ENCODE data around the gene VSTM2B.
"Not testable (repeated sequence)": the region's sequence is repeated elsewhere in the genome, so short reads cannot be mapped to it uniquely, and the experiment has no call there.

Gene VSTM2B

GRCh38 chr19:29525901-29526729, at the start of gene VSTM2B:
VSTM2B (plus strand) TSS chr19:29525994; CDS start chr19:29526584, 590 bp downstream.
- DNase-seq = no peak

- no peak for DNase-seq
Measured at GRCh38 chr19:29476528-29476927, 49.3 kb upstream of the VSTM2B start.

GRCh38 chr19:29477831-29478577, 47.8 kb upstream of the VSTM2B start:
- DNase-seq = no peak

DNA sequence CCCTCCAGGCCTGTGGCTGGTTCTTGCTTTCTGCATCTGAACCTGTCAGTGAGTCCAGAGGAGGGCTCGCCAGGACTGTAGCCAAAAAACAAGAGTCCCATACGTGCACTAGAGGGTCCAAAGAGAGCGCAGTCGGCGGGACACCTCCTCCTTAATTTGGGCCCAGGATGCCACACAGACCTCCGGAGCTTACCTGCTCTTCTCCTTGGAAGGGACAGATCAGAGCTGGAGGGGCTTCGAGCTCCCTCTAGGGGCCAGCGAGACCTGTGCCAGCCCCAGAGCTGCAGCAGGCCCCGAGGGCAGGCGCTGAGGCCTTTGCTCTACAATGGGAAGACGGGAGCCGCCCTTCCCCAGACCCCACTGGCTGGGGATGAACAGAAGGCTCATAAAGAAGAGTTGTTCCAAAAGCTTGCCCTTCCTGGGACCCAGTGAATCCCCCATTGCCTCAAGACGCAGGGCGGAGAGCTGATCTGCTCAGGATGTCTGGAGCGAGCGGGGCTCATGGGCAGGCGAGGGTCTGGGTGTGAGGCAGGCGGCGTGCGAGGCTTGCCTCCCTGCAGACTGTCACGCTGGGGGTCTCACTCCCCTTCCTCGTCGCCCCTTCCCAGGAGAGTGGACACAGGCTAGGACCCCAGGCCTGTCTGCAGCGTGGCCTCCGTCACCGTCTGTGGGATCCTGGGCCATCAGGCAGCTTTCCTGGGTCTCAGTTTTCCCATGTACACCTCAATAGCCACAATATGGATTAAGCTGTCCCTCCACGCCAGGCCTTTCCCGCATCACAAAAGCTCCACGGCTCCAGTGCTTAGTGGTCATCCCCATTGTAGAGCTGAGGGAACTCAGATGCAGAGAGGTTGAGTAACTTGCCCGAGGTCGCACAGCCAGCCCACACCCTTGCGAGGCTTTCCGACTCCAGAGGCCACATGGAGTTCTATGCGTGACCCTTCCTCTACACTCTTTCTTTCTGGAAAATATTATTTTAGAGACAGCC, 46.9 kb upstream of the VSTM2B start:
- DNase-seq = no peak

DNA sequence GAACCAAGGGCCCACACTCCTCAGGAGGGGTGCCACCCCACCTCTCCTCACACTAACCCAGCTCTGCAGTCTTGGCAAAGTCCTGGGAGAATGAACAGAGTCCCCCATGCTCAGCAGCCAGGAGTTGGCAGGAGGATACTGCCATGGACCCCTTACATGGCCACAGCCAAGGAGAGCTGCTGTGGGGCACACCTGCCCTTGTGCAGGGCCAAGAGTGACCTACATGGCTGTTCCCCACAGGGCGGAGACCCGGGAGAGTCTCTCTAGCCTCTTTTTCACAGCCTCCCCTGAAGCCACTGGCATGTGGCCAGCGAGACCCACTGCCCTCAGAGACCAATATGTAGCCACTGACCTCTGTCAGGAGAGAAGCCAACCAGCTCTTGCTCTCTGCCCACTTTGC, 45.9 kb upstream of the VSTM2B start:
- no peak for DNase-seq

GRCh38 chr19:29480507-29480906, 45.3 kb upstream of the VSTM2B start:
- no peak for DNase-seq

DNA sequence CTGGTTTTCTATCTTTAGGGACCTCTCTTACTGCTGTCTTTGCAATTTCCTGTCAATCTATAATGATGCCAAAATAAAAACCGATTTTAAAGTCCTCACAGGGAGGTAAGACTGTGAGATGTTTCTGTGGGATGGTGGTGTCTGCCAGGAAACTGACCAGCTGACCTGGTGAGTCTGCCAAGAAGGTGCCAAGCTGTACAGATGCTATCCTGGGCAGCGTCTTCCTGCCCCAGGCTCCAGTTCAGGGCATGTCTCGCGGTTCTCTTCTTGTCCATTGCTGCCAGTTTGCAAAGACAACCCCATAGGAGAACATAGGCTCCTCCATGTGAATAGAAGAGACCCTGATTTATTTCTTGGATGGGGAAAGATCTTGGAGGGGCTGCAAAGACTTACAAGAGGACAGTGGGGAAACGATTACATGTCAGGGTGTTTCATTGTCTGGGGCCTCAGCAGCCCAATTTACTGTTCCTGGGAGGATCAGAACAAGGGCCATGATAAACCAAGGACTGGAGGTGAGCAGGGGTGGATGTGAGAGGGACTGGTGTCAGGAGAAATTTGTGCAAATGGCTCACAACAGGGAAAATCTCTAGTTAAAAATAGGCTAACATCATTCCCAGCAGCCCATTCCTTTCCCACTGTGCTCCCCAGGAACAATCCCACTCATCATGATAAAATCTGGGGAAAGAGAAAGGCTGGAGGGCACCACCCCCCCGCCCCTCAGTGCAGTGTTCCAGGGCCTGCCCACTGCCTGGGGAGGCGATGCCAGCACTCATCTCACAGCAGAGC, 42.7 kb upstream of the VSTM2B start:
- no peak for DNase-seq

DNA sequence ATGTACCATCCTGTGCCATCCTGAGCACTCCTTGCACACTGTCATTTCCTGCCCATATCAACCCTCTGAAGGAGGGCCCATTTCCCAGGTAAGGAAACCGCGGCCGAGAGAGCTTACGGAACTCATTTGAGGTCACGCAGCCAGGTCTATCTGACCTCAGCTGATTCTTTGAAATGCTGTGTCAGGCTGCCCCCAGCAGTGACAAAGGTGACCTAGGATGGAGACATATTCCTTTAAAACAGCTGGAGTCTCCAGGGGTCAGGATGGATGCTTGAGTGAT, 42.2 kb upstream of the VSTM2B start:
- no peak for DNase-seq

GRCh38 chr19:29483944-29484581, 41.7 kb upstream of the VSTM2B start:
- no peak for DNase-seq

DNA sequence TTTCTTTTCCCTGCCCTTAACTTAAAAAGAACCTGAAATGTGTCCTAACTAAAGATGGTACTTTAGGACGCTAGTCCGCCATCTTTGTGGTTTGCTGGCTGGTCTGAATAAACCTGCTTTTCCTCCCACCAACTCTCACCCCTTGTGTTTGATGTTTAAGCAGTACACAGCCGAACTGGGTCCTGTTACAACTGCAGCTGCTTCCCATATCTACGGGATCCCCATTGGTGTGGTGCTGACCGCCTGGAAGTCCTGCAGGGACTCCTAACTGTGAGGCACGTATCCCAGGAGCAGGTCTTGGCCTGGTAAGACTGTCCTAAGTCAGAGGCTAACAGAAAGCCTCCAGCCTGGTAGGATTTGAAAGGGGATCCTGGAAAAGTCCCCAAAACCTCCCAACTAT, 40.9 kb upstream of the VSTM2B start:
- no peak for DNase-seq

- DNase-seq = no peak
Measured at GRCh38 chr19:29485293-29485692, 40.5 kb upstream of the VSTM2B start.

- not testable (repeated sequence) for DNase-seq
Measured at GRCh38 chr19:29486961-29487360, 38.8 kb upstream of the VSTM2B start.

- DNase-seq = no peak
Measured at GRCh38 chr19:29487432-29487831, 38.4 kb upstream of the VSTM2B start.

GRCh38 chr19:29488316-29488715, 37.5 kb upstream of the VSTM2B start:
- no peak for DNase-seq

GRCh38 chr19:29489172-29489951, 36.4 kb upstream of the VSTM2B start:
- no peak for DNase-seq

DNA sequence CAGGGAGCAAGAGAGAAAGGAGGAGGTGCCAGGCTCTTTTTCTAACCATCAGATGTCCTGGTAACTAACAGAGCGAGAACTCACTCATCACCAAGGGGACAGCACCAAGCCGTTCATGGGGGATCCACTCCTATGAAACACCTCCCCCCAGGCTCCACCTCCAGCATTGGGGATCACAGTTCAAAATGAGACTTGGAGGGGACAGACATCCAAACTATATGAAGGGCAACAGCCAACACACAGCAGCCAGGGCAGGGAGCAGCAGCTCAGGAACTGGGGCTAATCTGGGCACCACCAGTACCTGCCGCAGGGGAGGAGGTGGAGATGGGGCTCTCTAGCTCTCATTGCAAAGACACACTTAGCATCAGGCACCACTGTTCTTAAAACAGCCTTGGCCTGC, 34.3 kb upstream of the VSTM2B start:
- DNase-seq = no peak

DNA sequence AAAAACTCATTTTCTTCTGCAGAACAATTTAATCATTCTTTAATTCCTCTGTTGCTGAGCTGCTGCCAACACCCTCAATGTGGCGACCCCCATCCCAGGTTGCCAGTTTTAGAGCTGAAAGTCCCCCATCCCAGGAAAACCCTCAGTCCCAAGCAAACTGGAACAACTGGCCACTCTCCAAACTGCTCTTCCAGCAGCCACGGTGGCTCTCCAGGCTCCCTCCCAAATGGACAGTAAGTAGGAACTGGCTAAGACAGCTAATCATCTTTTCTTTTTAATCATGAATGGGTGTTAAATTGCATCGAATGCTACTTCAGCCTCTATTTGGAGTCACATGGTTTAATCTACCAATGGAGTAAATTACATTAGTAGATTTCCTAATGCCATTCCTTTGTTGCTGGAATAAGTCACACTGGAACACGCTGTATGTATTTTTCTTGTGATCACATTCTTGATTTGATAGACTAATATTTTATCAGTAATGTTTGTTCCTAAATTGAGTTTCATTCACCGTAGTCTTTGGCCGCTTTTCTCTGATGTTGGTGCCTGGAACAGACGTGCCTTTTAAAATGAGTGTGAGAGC, 33.7 kb upstream of the VSTM2B start:
- DNase-seq = no peak

DNA sequence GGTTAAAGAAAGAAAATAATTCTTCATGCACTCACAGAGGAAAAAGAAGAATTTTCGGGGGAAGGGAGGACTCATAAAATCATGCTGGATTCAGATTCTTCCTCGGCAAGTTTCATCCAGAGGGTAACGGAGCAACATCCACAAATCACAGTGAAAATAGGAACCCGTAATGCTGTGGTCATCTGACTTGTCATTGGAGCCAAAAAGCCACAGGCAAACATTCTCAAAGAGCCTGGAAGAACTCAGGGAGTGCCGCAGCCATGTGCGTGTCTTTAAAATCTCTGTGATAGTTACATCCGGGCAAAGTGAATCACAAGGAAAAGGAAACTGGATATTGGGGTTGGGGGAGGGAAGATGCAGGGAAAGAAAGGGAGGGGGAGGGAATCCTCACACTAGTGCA, 33.0 kb upstream of the VSTM2B start:
- DNase-seq = no peak

- no peak for DNase-seq
Measured at GRCh38 chr19:29495091-29495490, 30.7 kb upstream of the VSTM2B start.

GRCh38 chr19:29495901-29496441, 29.8 kb upstream of the VSTM2B start:
- DNase-seq = no peak

Measured in inflammatory macrophage treated with lipopolysaccharide for 1 hour (primary cell).